Skeletal muscle satellite cell (primary cell): ENCODE results near the gene NDFIP1.

Source experiments
- H3K27me3 ChIP-seq: 2 replicates; pipeline ENCODE4 v1.7.0; 2013; ENCODE audit warnings: low read length; ENCODE audit not compliant: control insufficient read depth, insufficient read depth
- H3K36me3 ChIP-seq: 2 replicates; pipeline ENCODE4 v1.7.0; 2013; ENCODE audit warnings: mild to moderate bottlenecking, control low read depth, low read length; ENCODE audit not compliant: insufficient read depth
- H3K4me1 ChIP-seq: 2 replicates; pipeline ENCODE4 v1.7.0; 2013; ENCODE audit warnings: low read length; ENCODE audit not compliant: control insufficient read depth, insufficient read depth
- H3K4me2 ChIP-seq: 2 replicates; pipeline ENCODE4 v1.7.0; 2013; ENCODE audit warnings: mild to moderate bottlenecking, low read length
- H3K4me3 ChIP-seq: 2 replicates; pipeline ENCODE4 v1.7.0; 2013; ENCODE audit warnings: low read length
- H3K9ac ChIP-seq: 2 replicates; pipeline ENCODE4 v1.7.0; 2013; ENCODE audit warnings: mild to moderate bottlenecking, low read depth, low read length, moderate library complexity
- H3K9me3 ChIP-seq: replicated peaks from 2 replicates; pipeline ENCODE4 v1.7.0; 2013; ENCODE audit warnings: mild to moderate bottlenecking, control low read depth, low read length

The NDFIP1 gene

GRCh38 chr5:142125378-142125777 is 16.8 kb downstream of the NDFIP1 start:
- no peak overlapping the region for H3K9ac ChIP-seq
- H3K4me3 ChIP-seq = no peak overlapping the region
- H3K9me3 ChIP-seq = no peaks in the 10 kb centered on the region
- no peak overlapping the region for H3K4me2 ChIP-seq
- H3K27me3 ChIP-seq = no peaks in the 10 kb centered on the region
- peaks cover 4% of the 10 kb centered on the region for H3K4me1 ChIP-seq
- H3K36me3 ChIP-seq = peaks cover 10% of the 10 kb centered on the region

- Histone ChIP-seq H3K27me3 (no peaks in the 10 kb centered on the region), H3K4me1 (no peaks in the 10 kb centered on the region), H3K36me3 (peaks cover 10% of the 10 kb centered on the region), H3K9me3 (no peaks in the 10 kb centered on the region), H3K4me2 (no peak overlapping the region), H3K9ac (no peak overlapping the region), H3K4me3 (no peak overlapping the region)
These were observed 17.4 kb downstream of the NDFIP1 start for GRCh38 chr5:142125963-142126362.

DNA sequence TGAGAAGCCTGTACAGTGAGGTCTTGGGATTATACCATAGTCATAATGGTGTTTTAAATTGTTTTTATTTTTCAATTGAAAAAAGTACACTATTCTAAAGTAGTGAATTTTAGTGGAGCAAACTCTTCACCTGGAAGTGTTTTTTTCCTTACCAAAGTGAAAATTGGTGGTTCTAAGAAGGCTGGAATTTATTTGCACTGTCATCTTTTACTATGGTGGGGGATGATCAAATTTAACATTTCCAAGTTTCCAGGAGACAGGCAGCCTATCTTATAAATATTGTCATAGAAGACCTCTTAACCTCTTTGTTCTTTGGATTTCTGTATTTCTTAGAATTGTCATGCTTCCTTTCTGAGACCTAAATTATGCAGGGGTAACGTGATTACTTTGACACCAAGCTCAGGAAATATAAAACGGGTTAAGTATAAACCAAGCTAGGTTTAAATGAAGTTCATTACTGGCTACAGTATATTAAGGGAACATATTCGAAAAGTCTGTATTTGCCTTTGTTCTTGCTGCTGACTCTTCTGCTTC is 20.2 kb downstream of the NDFIP1 start:
- Histone ChIP-seq H3K4me1 (no peaks in the 10 kb centered on the region), H3K27me3 (no peaks in the 10 kb centered on the region), H3K4me2 (no peak overlapping the region), H3K36me3 (peaks cover 20% of the 10 kb centered on the region), H3K9ac (no peak overlapping the region), H3K9me3 (no peaks in the 10 kb centered on the region), H3K4me3 (no peak overlapping the region)

DNA sequence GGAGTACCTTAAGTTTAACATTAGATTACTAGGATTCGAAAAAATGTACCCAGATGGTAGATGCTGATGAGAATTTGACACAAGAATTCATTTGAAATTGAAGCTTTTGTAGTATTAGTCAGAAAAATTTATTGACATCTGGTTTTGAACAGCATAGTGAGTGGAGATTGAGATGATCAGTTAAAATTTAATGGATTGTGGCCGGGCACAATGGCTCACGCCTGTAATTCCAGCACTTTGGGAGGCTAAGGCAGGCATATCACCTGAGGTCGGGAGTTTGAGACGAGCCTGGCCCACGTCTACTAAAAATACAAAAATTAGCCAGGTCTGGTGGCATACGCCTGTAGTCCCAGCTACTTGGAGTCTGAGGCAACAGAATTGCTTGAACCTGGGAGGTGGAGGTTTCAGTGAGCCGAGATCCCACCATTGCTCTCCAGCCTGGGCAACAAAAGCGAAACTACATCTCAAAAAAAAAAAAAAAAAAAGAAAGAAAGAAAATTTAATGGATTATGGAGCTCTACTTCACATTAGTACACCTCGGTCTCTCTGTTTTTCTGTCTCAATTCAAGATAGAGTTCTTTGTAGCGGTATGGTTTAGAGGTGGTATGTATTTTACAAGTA is 21.0 kb downstream of the NDFIP1 start:
- Histone ChIP-seq H3K4me3 (no peak overlapping the region), H3K27me3 (no peaks in the 10 kb centered on the region), H3K9me3 (no peaks in the 10 kb centered on the region), H3K4me1 (no peaks in the 10 kb centered on the region), H3K36me3 (peaks cover 26% of the 10 kb centered on the region), H3K9ac (no peak overlapping the region), H3K4me2 (no peak overlapping the region)

- Histone ChIP-seq H3K27me3 (no peaks in the 10 kb centered on the region), H3K4me3 (no peak overlapping the region)
These were observed 22.8 kb downstream of the NDFIP1 start for GRCh38 chr5:142131394-142131793.

GRCh38 chr5:142132916-142133315 is 24.3 kb downstream of the NDFIP1 start:
- no peak overlapping the region for H3K9ac ChIP-seq
- no peaks in the 10 kb centered on the region for H3K9me3 ChIP-seq
- no peaks in the 10 kb centered on the region for H3K27me3 ChIP-seq
- H3K4me2 ChIP-seq = no peak overlapping the region
- peaks cover 38% of the 10 kb centered on the region for H3K36me3 ChIP-seq
- no peaks in the 10 kb centered on the region for H3K4me1 ChIP-seq
- H3K4me3 ChIP-seq = no peak overlapping the region

More at GRCh38 chr5:142131394-142131793, 22.8 kb downstream of the NDFIP1 start:
- H3K9me3 ChIP-seq = no peaks in the 10 kb centered on the region
- H3K4me2 ChIP-seq = no peak overlapping the region
- no peaks in the 10 kb centered on the region for H3K4me1 ChIP-seq
- no peak overlapping the region for H3K9ac ChIP-seq
- peaks cover 32% of the 10 kb centered on the region for H3K36me3 ChIP-seq

- Histone ChIP-seq H3K27me3 (no peaks in the 10 kb centered on the region), H3K9me3 (no peaks in the 10 kb centered on the region), H3K4me1 (no peaks in the 10 kb centered on the region), H3K4me3 (no peak overlapping the region), H3K36me3 (peaks cover 44% of the 10 kb centered on the region), H3K9ac (no peak overlapping the region), H3K4me2 (no peak overlapping the region)
These were observed 25.0 kb downstream of the NDFIP1 start for GRCh38 chr5:142133330-142134206.

DNA sequence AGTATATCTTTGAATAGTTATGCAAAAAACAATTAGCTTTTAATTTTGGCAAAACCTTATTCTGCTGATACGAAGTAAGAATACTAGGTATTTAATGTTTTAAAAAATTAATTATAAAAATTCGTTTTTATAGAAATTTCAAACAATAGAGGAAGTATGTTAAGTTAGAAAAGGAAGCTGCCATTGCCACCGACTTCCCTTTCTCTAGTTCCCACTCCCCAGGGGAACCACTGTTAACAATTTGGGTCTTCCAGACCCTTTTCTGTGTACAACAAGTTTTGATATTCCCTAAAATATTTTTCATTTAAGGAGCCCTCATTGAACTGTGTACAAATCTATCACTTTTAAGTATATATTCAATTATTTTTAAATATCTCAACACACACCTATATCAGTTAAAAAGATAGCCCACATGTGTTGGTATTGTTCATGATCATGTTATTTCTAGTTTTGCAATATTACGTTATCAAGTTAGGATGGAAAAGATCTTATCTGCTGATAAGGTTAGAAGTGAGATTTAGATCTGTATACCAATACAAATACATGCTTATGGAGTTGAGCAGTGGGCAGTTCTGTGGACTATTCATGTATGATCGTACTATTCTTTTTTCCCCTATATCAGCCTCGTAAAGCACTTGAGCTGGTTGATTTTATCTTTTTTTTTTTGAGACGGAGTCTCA is 25.9 kb downstream of the NDFIP1 start:
- H3K4me1 ChIP-seq = no peaks in the 10 kb centered on the region
- H3K4me3 ChIP-seq = no peak overlapping the region
- no peaks in the 10 kb centered on the region for H3K27me3 ChIP-seq
- H3K9ac ChIP-seq = no peak overlapping the region
- H3K36me3 ChIP-seq = peaks cover 45% of the 10 kb centered on the region
- H3K9me3 ChIP-seq = no peaks in the 10 kb centered on the region
- H3K4me2 ChIP-seq = no peak overlapping the region

- Histone ChIP-seq H3K4me1 (no peaks in the 10 kb centered on the region), H3K9me3 (no peaks in the 10 kb centered on the region), H3K4me2 (no peak overlapping the region), H3K36me3 (peaks cover 27% of the 10 kb centered on the region), H3K27me3 (no peaks in the 10 kb centered on the region), H3K9ac (no peak overlapping the region), H3K4me3 (no peak overlapping the region)
These were observed 32.9 kb downstream of the NDFIP1 start for GRCh38 chr5:142141463-142141862.

DNA sequence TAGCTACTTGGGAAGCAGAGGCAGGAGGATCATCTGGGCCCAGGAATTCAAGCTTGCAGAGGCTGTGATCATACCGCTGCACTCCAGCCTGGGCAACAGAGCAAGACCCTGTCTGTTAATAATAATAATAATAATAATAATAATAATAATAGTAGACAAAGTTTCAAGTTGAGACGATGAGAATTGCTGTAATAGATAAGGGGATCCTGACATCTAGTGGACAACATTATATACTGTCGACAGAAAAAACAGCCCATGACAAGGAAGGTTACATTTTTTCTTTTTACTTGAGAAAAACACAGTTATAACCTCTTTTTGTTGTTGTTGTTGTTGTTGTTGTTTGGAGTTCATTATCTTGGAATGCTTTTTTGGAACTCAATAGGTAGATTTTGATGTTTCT is 35.3 kb downstream of the NDFIP1 start:
- no peaks in the 10 kb centered on the region for H3K27me3 ChIP-seq
- H3K36me3 ChIP-seq = peaks cover 22% of the 10 kb centered on the region
- no peaks in the 10 kb centered on the region for H3K4me1 ChIP-seq
- no peak overlapping the region for H3K4me2 ChIP-seq
- no peak overlapping the region for H3K9ac ChIP-seq
- H3K9me3 ChIP-seq = no peaks in the 10 kb centered on the region
- no peak overlapping the region for H3K4me3 ChIP-seq

DNA sequence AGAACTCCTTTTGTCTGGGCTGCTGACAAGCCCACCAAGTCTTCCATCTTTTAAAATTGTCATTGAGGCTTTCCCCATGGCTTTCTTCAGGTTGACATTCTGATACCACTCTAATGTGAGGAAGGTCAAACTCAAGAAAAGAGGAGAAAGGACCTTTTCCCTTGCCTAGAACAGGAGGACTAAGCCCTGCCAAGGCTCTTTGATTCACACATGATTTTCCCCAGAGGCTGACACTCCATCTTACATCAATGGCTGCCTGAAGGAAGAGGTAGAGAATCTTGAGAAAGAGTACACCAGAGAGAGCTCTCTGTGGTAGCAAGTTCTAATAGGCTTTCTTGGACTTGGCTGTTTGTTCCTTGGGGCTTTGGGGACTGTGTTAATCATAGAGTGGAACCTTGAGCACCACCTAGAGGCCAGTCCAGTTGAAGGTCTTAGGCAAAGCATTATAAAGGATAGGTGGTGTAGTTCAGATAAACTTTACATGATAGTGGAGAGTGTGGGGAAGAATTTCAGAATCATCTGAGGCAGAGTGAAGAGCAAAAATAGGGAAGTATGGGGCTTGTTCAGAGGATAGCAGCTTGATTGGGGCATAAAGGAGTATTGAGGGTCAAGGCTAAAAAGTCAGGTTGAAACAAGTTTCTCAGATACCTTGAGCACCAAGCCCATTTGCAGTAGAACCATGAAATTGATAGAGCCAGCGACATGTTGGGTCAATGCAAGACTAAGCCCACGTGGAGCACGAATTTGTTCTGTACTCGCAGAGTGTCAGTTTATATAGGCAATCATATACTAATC is 36.7 kb downstream of the NDFIP1 start:
- H3K4me2 ChIP-seq = no peak overlapping the region
- no peak overlapping the region for H3K9ac ChIP-seq
- H3K4me1 ChIP-seq = no peaks in the 10 kb centered on the region
- H3K27me3 ChIP-seq = no peaks in the 10 kb centered on the region
- no peaks in the 10 kb centered on the region for H3K9me3 ChIP-seq
- H3K4me3 ChIP-seq = no peak overlapping the region
- peaks cover 22% of the 10 kb centered on the region for H3K36me3 ChIP-seq
